GM12873 (cell line): ENCODE results near the gene ALKBH7.

Experiments used
- TF ChIP-seq, protein P1 (sequence below): IDR thresholded peaks from 2 replicates; pipeline ENCODE4 v1.5.1; 2012; ENCODE audit warnings: low read depth, mild to moderate bottlenecking, moderate library complexity, low read length, control low read depth; ENCODE audit not compliant: insufficient read depth; ENCODE audit errors: missing control alignments

Gene ALKBH7

DNA sequence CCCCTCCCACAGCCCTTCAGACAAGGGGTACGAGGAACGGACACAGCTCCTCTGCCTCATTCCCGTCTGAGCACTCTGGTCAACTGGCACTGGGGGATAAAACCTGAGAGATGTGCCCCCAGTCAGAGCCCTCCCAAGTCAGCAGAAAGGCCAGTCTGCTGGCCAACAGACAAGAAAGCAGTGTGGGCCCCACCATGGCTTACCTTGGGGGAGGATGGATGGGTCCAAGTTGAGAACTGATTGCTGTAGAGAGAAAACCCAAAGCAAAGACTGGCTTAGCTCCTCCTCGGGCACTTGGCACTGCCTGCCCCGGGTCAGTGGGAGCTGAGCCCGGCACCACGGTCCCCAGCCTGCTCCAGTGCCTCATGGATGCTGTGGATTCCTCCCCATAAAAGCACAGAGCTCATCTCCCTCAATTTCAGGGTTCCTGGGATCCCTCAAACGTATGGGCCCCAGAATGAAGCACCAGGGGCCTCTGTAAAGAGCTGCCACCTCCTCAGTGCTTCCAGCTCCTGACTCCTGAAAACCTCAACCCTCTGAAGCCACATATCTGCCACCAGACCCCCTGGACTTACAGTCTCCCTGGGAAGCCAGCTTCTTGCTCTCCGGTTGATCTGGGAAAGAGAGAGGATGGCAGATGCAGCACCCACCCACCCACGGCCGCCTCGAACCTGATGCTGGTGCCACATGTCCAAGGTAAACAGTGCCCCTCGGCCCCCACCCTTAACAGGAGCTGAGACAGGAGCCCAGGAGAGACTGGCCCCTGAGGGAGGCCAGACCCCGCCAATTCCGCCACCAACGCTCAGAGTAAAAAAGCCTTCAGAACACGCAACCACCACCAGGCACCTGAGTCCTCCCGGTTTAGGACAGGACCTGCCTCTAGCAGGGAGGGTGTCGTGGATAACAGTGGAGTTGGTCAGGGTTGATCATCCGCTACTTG is 48.8 kb downstream of the ALKBH7 start:
- TF ChIP-seq, protein P1, sequence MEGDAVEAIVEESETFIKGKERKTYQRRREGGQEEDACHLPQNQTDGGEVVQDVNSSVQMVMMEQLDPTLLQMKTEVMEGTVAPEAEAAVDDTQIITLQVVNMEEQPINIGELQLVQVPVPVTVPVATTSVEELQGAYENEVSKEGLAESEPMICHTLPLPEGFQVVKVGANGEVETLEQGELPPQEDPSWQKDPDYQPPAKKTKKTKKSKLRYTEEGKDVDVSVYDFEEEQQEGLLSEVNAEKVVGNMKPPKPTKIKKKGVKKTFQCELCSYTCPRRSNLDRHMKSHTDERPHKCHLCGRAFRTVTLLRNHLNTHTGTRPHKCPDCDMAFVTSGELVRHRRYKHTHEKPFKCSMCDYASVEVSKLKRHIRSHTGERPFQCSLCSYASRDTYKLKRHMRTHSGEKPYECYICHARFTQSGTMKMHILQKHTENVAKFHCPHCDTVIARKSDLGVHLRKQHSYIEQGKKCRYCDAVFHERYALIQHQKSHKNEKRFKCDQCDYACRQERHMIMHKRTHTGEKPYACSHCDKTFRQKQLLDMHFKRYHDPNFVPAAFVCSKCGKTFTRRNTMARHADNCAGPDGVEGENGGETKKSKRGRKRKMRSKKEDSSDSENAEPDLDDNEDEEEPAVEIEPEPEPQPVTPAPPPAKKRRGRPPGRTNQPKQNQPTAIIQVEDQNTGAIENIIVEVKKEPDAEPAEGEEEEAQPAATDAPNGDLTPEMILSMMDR = no peak

DNA sequence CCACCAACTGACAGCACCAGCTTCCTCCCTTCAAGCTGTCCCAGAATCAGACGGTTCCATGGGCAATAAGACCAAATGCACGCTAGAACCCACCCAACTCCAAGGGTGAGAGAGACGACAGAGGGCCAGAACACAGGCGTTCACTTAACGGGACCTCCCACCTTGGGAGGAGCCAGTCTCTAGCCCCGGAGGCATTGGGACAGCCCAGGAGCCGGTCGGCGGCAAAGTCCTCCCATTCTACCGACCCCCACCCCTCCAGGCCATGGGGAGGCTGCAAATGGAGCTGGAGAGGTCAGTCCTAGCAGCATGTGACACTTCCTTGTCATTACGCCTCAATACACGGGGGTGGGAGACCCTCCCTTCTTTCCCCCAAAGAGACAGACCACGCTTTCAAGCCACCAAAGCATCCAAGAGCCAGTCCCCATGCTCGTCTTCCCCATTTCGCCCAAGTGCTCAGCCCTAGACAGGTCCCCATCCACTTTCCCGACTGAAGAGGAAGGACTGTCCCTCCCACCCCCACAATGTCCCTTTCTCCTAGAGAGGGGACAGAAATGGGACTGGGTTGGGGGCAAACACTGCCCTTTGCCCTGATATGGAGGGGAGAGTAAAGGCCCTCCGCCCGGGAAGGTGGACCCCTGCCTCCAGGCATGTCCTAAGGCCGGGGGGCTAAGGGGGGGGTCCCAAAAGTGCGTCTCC is 51.1 kb downstream of the ALKBH7 start:
- TF ChIP-seq, protein P1 = no peak

DNA sequence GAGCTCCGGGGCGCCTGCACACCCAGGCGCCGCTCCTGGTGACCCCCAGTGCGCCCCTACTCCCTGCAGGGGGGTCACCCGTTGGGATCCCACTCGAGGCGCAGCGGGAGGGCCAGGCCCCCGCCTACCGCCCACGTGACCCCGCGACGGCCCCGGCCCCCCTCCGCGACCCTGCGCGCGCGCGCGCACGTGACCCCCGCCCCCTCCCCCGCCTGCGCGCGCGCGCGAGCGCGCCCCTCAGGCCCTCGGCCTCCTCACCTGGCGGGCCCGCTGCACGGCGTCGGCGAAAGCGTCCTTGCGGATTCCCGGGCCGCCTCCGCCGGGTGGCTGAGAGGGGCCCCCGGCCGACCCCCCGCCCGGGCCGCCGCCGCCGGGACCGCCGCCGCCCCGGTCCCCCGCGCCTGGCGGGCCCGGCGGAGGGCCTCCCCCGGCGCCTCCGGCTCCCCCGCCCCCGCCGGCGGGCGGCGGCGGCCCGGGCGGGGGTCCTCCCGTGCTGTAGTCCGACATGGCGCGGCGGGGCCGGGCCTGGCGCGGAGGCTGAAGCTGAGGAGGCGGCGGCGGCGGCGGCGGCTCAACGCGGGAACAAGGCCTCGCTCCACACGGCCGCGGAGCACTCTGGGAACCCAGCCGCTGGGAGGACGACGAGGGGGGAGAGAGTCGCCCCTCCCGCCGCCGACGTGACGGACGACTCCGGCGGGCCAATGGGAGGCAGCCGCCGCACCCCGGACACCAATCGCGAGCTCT is 51.8 kb downstream of the ALKBH7 start, which contains the start of gene KHSRP:
Gene KHSRP (minus strand): TSS at position 617 of the 744 bp plus-strand sequence. CDS start 110 bp downstream, at position 507.
- TF ChIP-seq, protein P1 = no peak
